Measurements from ENCODE around the gene LYST.
A peak's percentile ranks its signal among the peaks of the same experiment; 100 is the strongest.
"Not testable (repeated sequence)": the region's sequence is repeated elsewhere in the genome, so short reads cannot be mapped to it uniquely, and the experiment has no call there.

Gene LYST

DNA sequence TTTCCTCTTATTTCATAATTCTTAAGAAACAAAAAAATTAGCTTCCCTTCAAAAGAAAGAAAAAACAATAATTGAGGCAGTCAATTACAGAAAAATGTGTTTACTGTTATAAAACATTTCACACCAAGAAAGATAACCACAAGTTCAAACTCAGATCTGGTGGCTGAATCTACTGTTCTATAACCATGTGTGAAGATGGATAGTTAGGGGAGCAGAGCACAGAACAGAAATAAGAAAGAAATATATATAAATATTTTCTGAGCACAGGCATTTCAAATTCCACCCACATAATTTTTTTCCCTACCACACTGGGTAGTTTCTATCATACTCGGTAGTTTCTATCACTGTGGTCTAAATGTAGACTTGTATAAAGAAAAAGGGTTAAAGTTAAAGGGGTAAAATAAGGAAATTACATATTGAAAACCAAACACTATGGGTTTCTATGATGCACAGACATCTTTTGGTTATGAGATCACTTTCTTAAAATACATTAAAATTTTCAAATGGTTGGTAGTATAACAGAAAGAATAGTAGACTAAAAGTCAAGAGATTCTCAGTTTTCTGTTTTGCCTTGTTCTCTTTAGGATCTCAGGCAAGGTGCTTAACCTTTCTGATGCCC is 10.8 kb downstream of the LYST start:
- DNase-seq: no peak

DNA sequence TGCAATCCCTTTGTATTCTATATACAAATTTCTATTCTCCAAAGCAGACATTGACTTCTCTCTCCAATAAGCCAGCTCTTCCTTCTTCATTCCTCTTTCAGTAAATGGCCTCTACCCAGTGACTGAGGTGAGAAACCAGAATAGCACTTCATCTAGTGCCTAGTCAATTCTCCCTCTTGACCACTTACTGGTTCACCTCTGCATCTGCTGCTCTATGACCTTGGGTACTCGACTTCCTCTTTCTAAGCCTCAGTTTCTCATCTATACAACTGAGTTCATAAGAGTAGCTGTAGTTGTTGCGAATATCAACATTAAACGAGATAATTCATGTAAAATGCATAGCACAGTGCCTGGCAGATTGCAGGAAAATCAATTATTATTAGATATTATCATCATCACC is 12.4 kb downstream of the LYST start:
- DNase-seq: no peak

GRCh38 chr1:235853653-235854052 is 13.1 kb downstream of the LYST start:
- no peak for DNase-seq

- no peak for DNase-seq
These were observed 13.8 kb downstream of the LYST start for GRCh38 chr1:235852887-235853286.

DNA sequence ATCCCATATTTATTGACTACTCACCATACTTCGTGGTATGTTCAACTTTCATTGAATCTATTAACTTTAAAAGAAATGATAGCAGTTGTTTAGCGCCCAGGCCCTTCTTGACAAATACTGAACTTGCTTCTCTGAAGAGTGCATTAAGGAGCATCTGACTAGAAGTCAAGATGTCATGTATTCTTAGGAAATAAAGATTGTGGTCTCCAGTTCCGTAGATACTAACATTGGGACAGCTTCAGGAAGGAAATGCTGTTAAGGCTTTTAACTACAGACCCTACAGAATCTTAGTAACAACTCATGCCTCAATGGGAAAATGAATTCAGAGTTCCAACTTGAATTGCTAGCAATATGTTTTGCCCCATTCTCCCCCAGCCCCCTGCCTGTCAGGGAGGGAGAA is 14.8 kb downstream of the LYST start:
- DNase-seq: no peak

GRCh38 chr1:235848251-235848650 is 18.5 kb downstream of the LYST start:
- not testable (repeated sequence) for DNase-seq

- DNase-seq: not testable (repeated sequence)
These were observed 21.0 kb downstream of the LYST start for GRCh38 chr1:235845656-235846107.

DNA sequence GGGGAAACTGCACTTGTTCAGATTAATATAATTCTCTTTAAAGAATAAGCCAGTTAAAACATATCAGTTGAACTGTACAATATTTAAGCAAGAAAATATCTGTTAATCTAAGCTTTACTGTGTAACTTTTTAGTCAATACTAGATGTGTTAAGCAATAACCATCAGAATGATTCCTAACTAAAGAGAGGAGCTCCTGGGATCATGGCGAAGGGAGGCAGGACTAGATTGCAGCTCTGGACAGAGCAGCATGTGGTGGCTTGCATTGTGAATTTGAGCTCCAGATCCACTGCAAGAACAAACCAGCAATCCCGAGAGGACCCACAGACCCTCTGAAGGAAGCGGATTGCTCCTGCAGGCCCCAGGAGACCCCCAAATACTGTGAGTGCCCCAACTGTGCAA is 21.9 kb downstream of the LYST start:
- no peak for DNase-seq

DNA sequence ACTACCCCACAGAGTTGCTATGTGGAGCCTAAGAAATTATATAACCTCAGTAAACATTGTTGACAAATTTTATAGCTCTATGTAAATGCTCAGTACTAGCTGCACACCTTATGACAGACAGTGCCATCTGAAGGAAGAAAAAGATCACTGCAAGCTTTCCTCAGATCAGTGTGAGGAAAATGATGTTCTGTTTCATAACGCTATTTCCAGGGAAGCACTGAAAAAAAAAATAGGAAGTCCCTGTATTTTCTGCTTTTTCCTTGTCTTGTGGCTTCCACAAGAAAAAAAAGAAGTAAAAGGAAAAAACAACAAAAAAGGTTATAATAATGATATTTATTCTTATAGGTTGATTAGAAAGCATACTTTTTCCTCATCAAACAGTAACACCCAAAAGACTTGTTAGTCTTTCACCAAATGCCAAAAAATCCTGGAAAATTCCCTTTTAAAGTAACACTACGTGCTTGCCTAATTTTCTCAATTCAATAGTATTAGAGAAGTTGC is 23.2 kb downstream of the LYST start:
- peak; percentile 62 for DNase-seq

DNA sequence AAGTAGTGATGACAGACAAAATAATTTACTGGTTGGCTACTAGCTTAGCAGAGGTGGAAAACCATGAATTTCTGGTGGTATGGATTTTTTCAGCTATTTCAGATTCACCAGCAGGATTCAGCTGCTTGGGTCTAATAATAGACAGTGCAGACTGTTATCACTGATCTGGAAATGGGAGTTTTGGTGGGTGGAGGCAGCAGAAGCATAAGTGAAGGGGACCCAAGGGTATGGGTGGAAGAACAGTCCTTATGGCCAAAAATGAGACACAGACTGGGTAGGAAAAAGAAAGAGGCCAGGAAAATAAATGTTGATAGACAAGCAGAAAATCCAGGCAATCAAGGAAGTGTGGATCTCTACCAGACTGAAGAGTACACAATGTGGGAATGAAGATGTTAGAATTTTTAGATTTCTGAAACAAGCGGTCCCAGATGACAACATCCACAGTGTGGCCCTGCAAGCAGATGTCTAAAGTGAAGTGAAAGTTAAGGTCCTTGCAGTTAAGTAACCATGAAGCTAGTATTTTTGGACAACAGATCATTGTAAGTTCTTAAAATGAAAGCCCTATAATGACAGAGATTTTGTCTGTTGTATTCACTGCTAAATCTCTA is 24.7 kb downstream of the LYST start:
- no peak for DNase-seq

DNA sequence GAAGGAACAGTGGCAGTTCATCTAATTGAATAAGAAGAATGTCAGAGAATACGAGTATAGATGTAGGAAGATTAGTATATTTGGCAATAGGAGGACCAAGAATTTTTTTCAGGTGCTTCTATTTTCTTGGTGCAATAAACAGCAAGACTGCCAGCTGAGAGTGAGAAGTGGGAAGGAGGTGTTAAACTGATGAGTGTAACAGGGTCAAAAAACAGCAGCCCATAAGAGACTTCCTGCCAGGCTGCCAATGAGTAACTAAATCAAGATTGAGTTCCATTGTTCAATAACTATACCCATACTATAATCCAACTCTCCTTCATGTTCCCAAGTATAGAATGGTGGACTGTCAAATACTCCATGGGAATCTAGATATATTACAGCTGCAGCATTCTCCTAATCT is 28.7 kb downstream of the LYST start:
- no peak for DNase-seq

DNA sequence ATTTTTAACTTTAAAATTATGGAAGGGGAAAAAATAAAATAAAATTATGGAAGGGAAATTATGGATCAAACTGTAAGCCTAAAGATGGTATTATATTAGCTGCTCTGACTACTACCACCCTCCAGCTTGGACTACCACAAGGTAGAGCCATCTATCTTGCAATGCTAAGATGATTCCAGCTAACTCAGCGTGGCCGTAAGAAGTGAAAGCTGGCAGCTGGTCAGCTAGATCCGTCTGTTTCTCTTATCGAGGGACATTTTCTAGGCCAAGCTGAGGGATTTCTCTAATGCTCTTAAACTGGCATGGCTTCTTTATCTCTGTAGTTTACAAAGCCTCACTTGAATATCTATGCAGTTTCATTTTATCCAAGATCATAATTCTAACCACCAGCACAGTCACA is 31.5 kb downstream of the LYST start:
- DNase-seq: peak; percentile 46

DNA sequence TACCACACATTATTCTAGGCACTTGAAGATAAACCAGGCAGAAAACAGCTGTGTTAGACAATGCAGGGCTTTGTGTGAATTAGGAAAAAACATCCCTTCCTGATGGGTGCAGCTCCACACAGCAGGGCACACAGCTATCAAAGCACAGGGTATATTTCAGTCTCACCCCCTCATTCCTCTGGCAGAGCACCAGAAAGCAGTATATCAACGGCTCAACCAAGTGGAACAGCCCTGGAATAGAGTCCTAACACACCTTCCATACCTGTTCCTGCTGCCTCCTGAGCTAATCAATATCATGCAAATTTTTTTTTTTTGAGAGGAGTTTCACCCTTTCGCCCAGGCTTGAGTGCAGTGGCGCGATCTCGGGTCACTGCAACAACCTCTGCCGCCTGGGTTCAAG is 32.1 kb downstream of the LYST start:
- DNase-seq: peak; percentile 92

DNA sequence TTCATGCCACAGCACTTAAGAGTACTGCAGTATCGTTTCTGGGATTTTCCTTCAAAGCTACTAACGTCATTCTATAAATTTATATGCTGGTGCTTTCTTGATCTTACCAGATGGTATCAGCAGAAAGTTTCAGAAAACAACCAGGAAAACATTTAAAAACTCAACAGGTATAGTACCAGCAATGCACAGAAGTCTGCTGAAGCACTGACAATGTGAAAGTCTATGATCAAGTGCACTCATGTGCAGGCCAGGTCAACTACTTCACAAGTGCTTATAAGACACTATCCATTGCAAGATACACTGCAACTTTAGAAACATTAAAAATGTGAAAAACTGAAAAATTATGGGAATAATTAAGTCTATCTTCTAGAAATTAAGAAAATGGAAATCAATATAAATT is 34.7 kb downstream of the LYST start:
- no peak for DNase-seq

GRCh38 chr1:235831148-235831547 is 35.6 kb downstream of the LYST start:
- no peak for DNase-seq

GRCh38 chr1:235826102-235826854 is 40.4 kb downstream of the LYST start:
- DNase-seq: no peak

GRCh38 chr1:235825229-235825628 is 41.5 kb downstream of the LYST start:
- no peak for DNase-seq

DNA sequence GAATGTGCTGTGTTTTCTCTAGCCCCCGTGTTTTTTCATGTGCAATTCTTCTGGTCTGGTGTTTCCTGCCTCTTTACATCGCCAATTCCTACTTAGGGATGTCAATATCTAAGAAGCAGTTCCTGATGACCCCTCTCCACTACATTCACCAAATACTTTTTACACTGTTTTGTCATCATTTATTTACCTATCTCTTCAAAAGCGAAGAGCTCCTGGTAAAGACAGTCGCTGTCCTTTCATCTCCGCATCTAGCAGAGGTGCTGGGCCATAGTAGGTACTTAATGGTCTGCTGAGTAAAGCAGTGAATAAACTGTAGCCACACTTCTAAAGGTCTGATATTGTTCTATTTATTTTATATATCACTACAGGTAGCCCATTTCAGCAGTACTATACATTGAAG is 43.0 kb downstream of the LYST start:
- no peak for DNase-seq

GRCh38 chr1:235822685-235823084 is 44.0 kb downstream of the LYST start:
- no peak for DNase-seq

DNA sequence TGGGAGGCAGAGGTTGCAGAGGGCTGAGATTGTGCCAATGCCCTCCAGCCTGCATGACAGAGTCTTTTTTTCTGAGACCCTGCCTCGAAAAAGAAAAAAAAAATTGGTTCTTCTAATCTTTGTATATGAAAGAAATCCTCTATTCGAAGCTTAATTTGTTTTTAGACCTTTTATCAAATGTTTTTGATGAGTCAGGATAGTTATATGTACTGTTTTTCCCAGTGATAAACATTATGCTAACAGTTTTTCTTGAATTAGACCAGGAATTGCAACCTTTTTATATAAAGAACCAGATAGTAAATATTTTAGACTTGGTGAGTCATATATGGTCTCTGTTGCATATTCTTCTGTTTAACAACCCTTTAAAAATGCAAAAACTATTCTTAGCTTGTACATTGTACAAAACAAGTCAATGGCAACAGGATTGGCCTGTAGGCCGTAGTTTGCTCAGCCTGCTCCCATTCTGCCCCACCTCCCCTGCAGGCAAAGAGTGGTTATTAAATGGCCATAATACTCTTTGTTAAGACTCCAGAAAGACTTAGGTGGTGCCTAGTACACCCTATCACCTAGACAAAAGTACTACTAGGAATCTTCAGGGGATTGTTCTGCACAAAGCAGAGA is 45.2 kb downstream of the LYST start:
- DNase-seq: no peak

DNA sequence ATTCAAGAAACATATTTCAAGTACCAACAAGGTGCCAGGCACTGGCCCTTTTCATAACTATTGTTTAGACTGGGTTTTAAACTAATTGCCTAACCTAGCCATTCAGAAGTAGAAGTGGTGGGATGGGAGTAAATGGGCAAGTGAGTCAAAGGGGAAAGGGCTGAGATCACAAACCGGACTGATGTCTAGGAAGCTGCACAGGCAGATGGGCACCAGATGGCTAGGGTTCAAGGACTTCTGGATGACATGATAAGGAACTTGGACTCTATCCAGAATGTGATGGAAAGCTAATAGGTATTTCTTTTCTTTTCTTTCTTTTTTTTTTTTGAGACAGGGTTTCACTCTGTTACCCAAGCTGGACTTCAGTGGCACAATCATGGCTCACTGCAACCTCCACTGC is 46.6 kb downstream of the LYST start:
- DNase-seq: no peak

DNA sequence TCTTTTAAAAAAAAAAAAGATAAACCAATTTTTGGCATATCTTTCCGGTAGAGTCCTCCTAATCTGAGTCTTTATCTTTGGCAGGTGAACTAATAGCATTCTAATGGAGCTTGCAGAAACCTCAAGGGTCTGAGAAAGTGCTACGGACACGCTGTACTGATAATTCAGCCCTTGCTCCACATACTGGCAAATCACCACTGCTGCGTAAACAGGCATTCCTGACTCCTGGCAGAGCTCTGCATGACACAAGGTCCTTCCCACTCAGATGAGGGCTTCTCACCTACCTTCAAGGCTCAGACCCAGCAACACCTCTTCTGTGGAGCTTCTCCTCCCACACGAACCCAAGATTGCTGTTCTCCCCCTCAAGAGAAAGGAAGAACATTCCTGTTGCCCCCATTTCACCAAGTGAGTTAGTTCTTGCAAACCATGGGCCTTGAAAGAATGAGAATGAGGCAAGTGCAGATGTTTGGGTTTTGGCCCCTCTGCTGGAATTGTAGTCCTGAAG is 48.0 kb downstream of the LYST start:
- DNase-seq: peak; percentile 95

DNA sequence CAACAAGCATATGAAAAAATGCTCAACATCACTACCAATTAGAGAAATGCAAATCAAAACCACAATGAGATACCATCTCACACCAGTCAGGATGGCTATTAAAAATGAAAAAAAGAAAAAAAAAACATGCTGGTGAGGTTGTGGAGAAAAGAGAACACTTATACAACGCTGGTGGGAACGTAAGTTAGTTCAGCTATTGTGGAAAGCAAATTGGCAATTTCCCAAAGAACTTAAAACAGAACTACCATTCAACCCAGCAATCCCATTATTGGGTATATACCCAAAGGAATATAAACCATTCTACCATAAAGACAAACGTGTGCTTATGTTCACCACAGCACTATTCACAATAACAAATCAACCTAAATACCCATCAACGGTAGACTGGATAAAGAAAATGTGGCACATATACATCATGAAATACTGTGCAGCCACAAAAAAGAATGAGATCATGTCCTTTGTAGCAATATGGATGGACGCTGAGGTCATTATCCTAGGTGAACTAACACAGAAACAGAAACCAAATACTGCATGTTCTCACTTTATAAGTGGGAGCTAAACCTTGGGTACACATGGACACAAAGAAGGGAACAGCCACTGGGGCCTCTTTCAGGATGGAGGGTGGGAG is 49.5 kb downstream of the LYST start:
- no peak for DNase-seq

Data from DMS79 treated with DMSO at 0.1 percent for 48 hours (cell line).